GM12892 (cell line): ENCODE measurements around the gene PDPK1.

Experiments used
- DNase-seq: peaks from one replicate; pipeline ENCODE4 v3.0.0; 2011; ENCODE audit not compliant: insufficient read length
- FAIRE-seq: peaks from 2 replicates; lab custom pipeline; 2011; peaks lifted over from hg19 to GRCh38; lab: Jason Lieb, UNC
- POLR2A ChIP-seq: IDR thresholded peaks from 2 replicates; pipeline ENCODE4 v1.6.1; 2011; ENCODE audit warnings: low read depth, low read length, control low read depth
- POLR2AphosphoS5 ChIP-seq: IDR thresholded peaks from 2 replicates; pipeline ENCODE4 v1.6.1; 2011; ENCODE audit warnings: low read depth, low read length, control low read depth
- TAF1 ChIP-seq: IDR thresholded peaks from 2 replicates; pipeline ENCODE4 v1.6.1; 2011; ENCODE audit warnings: low read depth, mild to moderate bottlenecking, control low read depth, low read length, borderline replicate concordance

PDPK1 gene

GRCh38 chr16:2517954-2518605 lies 19.7 kb upstream of the PDPK1 start:
- DNase-seq, result no peak
- no peak for TF ChIP-seq POLR2A
- TF ChIP-seq POLR2AphosphoS5, result no peak
- no peak for TF ChIP-seq TAF1
- no peak for FAIRE-seq

- no peak for FAIRE-seq
These were observed 18.8 kb upstream of the PDPK1 start for GRCh38 chr16:2518823-2519710.

GRCh38 chr16:2519711-2520080 lies 18.1 kb upstream of the PDPK1 start:
- TF ChIP-seq TAF1, result no peak
- no peak for TF ChIP-seq POLR2AphosphoS5
- TF ChIP-seq POLR2A, result no peak
- DNase-seq (no peak), FAIRE-seq (no peak)

More at GRCh38 chr16:2518823-2519710, 18.8 kb upstream of the PDPK1 start:
- TF ChIP-seq POLR2AphosphoS5, result no peak
- TF ChIP-seq TAF1, result no peak
- TF ChIP-seq POLR2A, result no peak
- DNase-seq, result no peak

- TF ChIP-seq POLR2AphosphoS5 (peak; percentile 86), TAF1 (no peak), POLR2A (peak; percentile 86)
- FAIRE-seq, result peak; percentile 90
These were observed 17.6 kb upstream of the PDPK1 start, which contains the start of gene AMDHD2 for GRCh38 chr16:2520097-2520783. AMDHD2 (plus strand) TSS chr16:2520371; CDS start chr16:2520459, 88 bp downstream.

GRCh38 chr16:2520784-2521531 lies 16.9 kb upstream of the PDPK1 start:
- TF ChIP-seq POLR2AphosphoS5 (no peak; the same call in 1 of the 2 replicates), POLR2A (no peak), TAF1 (no peak)
- peak; percentile 67 for DNase-seq
- no peak for FAIRE-seq

More at GRCh38 chr16:2520097-2520783, 17.6 kb upstream of the PDPK1 start, which contains the start of gene AMDHD2:
- DNase-seq, result peak; percentile 99

GRCh38 chr16:2523801-2524231 lies 14.0 kb upstream of the PDPK1 start:
- TF ChIP-seq POLR2A (no peak), TAF1 (no peak), POLR2AphosphoS5 (no peak)
- DNase-seq (no peak), FAIRE-seq (no peak)

- no peak for TF ChIP-seq TAF1
- TF ChIP-seq POLR2AphosphoS5, result no peak
- DNase-seq (no peak), FAIRE-seq (no peak)
These were observed 13.4 kb upstream of the PDPK1 start for GRCh38 chr16:2524339-2524938.

- DNase-seq (no peak), FAIRE-seq (no peak)
- TF ChIP-seq POLR2AphosphoS5, result no peak
- TF ChIP-seq TAF1, result no peak
- TF ChIP-seq POLR2A, result no peak
These were observed 11.7 kb upstream of the PDPK1 start for GRCh38 chr16:2526135-2526534.

- DNase-seq, result no peak
- no peak for TF ChIP-seq POLR2A
- no peak for TF ChIP-seq TAF1
- FAIRE-seq, result no peak
These were observed 10.6 kb upstream of the PDPK1 start for GRCh38 chr16:2527071-2527783.

- DNase-seq (no peak), FAIRE-seq (no peak)
- TF ChIP-seq POLR2A (no peak), POLR2AphosphoS5 (no peak), TAF1 (no peak)
These were observed 10.1 kb upstream of the PDPK1 start for GRCh38 chr16:2527784-2528100.
